Uterus (tissue), 4 donors: ENCODE measurements around the gene SASH1. TPM values are rescaled to one million over a fixed set of nuclear protein-coding genes. Genes with fewer than 3 reads are reported as not detected.

ENCODE experiments used
- DNase-seq, 2 donors: peaks; one replicate each; pipeline ENCODE4 v3.0.0-alpha.2; 2019 to 2020
- H3K27ac ChIP-seq, 2 donors: fragments of 200-600 bp; sonication (generic); 1 replicate in 1 of 2; 2 replicates in 1 of 2; pipeline ENCODE4 v1.5.1; 2016 to 2018
- H3K27me3 ChIP-seq, 2 donors: fragments of 200-600 bp; sonication (generic); one replicate each; pipeline ENCODE4 v1.5.1; 2018 to 2019; ENCODE audit warnings: control low read depth in 1 of 2
- H3K36me3 ChIP-seq, 2 donors: fragments of 200-600 bp; sonication (generic); one replicate each; pipeline ENCODE4 v1.5.1; 2019; ENCODE audit warnings: control low read depth in 1 of 2
- H3K4me1 ChIP-seq, 2 donors: fragments of 200-600 bp; sonication (generic); one replicate each; pipeline ENCODE4 v1.5.1; 2018 to 2019; ENCODE audit warnings: control low read depth in 1 of 2
- H3K4me3 ChIP-seq, 2 donors: fragments of 200-600 bp; sonication (generic); 1 replicate in 1 of 2; 2 replicates in 1 of 2; pipeline ENCODE4 v1.5.1; 2018 to 2019; ENCODE audit warnings: mild to moderate bottlenecking in 1 of 2
- H3K9me3 ChIP-seq, 2 donors: fragments of 200-600 bp; sonication (generic); one replicate each; pipeline ENCODE4 v1.5.1; 2019; ENCODE audit warnings: control low read depth in 1 of 2
- POLR2A ChIP-seq, 2 donors: fragments of 450-650 bp; IDR thresholded peaks; one replicate each; pipeline ENCODE4 v1.6.1; 2016; ENCODE audit warnings: antibody characterized with exemption in 2 of 2, mild to moderate bottlenecking in 1 of 2, moderate library complexity in 1 of 2
- intact Hi-C: fragments of 100-400 bp; cut with DNase I; formaldehyde crosslinking; loops from one replicate; pipeline ENCODE4 v1.15.1; 2023; ENCODE audit warnings: low total_unique reads
- total RNA-seq, 4 donors: library from RNA; depleted of rRNA in 3 of 4; stranded (reverse); fragments of >200 nt in 3 of 4; gene quantifications; one replicate each; pipeline versions ENCODE4 v1.1.0 to v1.2.4, GENCODE V29; 2014 to 2023
- TF ChIP-seq, protein P1 (sequence below), 4 experiments: fragments of 200-600 bp in 2 of 4; fragments of 450-650 bp in 2 of 4; sonication (generic) in 2 of 4; IDR thresholded peaks; one replicate each; pipeline ENCODE4 v1.5.1; 2016 to 2019; ENCODE audit warnings: antibody characterized with exemption in 4 of 4, mild to moderate bottlenecking in 2 of 4, moderate library complexity in 1 of 4
- donor health status: DM: yes; HTN: yes; CAD: no.

The SASH1 gene
- total RNA-seq, 4 donors from 2014 or later = 31.2 to 79.9 (median 54.3) TPM

DNA sequence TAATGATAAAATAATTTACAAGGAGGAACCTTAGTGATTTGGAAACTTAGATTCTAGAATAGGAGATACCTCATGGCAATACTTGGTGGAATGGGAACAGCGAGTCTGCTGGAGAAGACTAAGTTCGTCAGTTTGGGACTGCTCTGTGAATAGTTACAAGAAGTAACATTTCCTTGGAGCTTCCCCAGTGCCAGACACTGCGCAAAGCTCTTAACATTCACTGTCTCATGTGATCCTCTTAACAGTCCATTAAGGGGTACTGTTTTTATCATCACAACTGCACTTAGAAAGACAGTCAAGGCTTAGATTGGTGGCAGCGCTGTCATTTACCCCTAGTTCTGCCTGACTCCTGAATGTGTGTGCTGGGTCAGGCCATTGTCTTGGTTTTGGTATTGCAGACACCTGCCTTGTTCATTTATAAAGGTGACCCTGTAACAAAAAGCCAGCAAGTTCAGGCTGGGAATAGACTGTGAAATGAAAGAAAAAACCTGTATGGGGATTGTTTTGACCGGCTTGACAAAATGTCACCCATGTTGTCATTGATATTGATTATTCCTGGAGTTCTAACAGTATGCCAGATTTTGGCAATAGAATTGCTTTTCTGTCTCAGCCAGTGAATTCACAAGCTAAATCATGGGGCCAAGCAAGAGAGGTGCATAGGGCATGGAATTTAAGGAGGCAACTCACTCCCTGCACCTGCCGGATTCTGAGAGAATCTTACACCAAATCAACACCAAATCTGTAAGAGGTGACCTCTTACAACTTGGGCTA lies 118.4 kb downstream of the SASH1 start:
- no peak for DNase-seq
- Histone ChIP-seq H3K4me3 (no peak overlapping the region), H3K36me3 (no peaks in the 10 kb centered on the region), H3K9me3 (no peaks in the 10 kb centered on the region), H3K4me1 (no peaks in the 10 kb centered on the region), H3K27ac (peak overlapping the region in 1 of 2 donors; percentile 54), H3K27me3 (no peaks in the 10 kb centered on the region)
- TF ChIP-seq, protein P1, sequence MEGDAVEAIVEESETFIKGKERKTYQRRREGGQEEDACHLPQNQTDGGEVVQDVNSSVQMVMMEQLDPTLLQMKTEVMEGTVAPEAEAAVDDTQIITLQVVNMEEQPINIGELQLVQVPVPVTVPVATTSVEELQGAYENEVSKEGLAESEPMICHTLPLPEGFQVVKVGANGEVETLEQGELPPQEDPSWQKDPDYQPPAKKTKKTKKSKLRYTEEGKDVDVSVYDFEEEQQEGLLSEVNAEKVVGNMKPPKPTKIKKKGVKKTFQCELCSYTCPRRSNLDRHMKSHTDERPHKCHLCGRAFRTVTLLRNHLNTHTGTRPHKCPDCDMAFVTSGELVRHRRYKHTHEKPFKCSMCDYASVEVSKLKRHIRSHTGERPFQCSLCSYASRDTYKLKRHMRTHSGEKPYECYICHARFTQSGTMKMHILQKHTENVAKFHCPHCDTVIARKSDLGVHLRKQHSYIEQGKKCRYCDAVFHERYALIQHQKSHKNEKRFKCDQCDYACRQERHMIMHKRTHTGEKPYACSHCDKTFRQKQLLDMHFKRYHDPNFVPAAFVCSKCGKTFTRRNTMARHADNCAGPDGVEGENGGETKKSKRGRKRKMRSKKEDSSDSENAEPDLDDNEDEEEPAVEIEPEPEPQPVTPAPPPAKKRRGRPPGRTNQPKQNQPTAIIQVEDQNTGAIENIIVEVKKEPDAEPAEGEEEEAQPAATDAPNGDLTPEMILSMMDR (IDR thresholded peaks at IDR 0.05) = no peak
- TF ChIP-seq POLR2A (IDR thresholded peaks at IDR 0.05) = no peak
- intact Hi-C loops = loop anchor here (10.0 kb wide), 1 partner anchor 286 kb away; no protein-coding TSS in a partner anchor

DNA sequence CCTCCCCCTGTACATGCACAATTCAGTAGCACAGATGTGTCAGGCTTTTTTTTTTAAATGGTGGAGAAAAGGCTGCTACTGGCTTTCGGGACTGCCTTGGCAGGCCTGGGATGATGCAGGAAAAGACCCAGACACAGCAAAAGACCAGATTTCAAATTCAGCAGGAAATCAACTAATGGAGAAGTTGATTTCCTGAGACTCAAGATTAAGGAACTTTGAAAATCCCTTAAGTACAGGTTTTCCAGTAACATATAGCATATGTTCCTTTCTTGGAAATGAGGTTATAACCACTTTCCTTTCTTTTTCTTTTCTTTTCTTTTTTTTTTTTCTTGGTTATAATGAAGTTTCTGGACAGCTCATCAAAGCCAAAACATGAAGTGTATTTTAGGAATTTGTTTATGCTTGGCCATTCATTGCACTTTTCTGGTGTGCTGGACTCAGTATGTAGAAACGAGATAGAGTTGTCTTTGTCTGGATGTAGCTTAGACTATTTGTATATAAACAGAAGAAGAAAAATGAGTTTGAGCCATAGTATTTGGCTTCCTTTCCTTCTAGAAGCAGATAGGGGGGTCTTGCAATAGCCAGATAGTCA lies 119.4 kb downstream of the SASH1 start:
- TF ChIP-seq, protein P1 (IDR thresholded peaks at IDR 0.05) = no peak
- TF ChIP-seq POLR2A (IDR thresholded peaks at IDR 0.05) = no peak
- intact Hi-C loops = loop anchor here (10.0 kb wide), 1 partner anchor 287 kb away; no protein-coding TSS in a partner anchor
- peak overlapping the region in 1 of 2 donors; percentile 54 for H3K27ac ChIP-seq
- no peaks in the 10 kb centered on the region for H3K9me3 ChIP-seq
- no peaks in the 10 kb centered on the region for H3K27me3 ChIP-seq
- no peaks in the 10 kb centered on the region for H3K36me3 ChIP-seq
- DNase-seq = no peak
- H3K4me1 ChIP-seq = no peaks in the 10 kb centered on the region
- no peak overlapping the region for H3K4me3 ChIP-seq

DNA sequence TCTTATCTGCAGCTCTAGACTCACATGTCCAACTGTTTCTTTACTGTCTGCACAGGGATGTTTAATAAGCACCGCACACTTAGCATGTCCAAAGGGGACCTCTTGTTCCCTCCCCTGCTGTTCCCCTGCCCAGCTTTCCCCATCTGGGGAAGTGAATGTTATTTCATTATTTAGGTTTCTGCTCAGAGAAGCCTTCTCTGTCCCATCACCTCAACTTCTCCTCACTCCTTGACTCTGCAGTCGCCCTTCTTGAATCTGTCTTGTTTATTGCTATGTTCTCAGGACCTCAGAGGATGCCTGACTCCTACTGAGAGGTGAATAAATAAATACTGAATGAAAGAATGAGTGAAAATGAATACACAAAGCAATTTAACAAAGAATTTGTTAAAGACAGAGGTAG lies 121.0 kb downstream of the SASH1 start:
- DNase-seq = no peak
- Histone ChIP-seq H3K9me3 (no peaks in the 10 kb centered on the region), H3K4me3 (no peak overlapping the region), H3K36me3 (no peaks in the 10 kb centered on the region), H3K27me3 (no peaks in the 10 kb centered on the region), H3K4me1 (no peaks in the 10 kb centered on the region), H3K27ac (peak overlapping the region in 1 of 2 donors; percentile 70)
- TF ChIP-seq, protein P1 (IDR thresholded peaks at IDR 0.05) = no peak
- TF ChIP-seq POLR2A (IDR thresholded peaks at IDR 0.05) = no peak
- intact Hi-C loops = loop anchor here (10.0 kb wide), 1 partner anchor 289 kb away; no protein-coding TSS in a partner anchor

DNA sequence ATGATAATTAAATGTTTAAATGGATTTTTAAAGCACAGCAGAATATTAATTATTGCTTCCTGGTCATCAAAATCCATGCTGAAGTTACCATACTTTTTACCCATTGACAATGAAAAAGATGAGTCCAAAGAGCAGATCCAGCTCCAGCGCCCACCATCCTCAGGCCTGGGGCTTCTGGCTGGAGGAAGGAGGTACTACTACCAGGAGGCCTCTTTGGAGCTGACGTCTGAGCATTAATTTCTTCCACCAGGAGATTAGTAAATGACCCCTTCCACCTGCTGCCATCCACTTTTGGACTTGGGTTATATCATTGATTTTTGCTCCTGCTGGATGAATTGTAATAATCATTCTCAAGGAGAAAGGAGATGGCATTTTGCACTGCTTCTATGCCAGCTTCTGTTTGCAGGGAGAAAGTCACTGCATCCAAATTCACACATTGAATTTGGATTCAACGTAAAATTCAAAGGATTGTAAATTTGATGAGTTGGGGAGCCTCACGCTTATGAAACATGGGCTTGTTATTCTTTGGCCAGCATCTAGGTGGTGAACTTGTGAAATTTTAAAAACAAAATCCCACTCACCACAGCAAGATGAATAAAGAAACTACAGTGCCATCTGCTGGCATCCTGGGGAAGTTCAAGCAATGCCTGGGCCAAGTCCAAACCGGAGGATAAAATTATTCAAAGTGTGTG lies 121.8 kb downstream of the SASH1 start:
- intact Hi-C loops = loop anchor here (10.0 kb wide), 1 partner anchor 290 kb away; no protein-coding TSS in a partner anchor
- H3K4me3 ChIP-seq = no peak overlapping the region
- H3K27ac ChIP-seq = peak overlapping the region; percentile 3 to 70
- H3K36me3 ChIP-seq = no peaks in the 10 kb centered on the region
- no peaks in the 10 kb centered on the region for H3K27me3 ChIP-seq
- TF ChIP-seq, protein P1 (IDR thresholded peaks at IDR 0.05) = peak; percentile 91 to 99 (median 92)
- TF ChIP-seq POLR2A (IDR thresholded peaks at IDR 0.05) = no peak
- no peaks in the 10 kb centered on the region for H3K9me3 ChIP-seq
- DNase-seq = peak; percentile 72 to 78
- no peaks in the 10 kb centered on the region for H3K4me1 ChIP-seq
